GM23248 (cell line): ENCODE measurements around the gene LGI4. TPM values are rescaled to one million over a fixed set of nuclear protein-coding genes. Genes with fewer than 3 reads are reported as not detected.

Source experiments
- DNase-seq: peaks from one replicate; pipeline ENCODE4 v3.0.0-alpha.2; 2015
- H2AFZ ChIP-seq: fragments of 200-600 bp; sonication (generic); 2 replicates; pipeline ENCODE4 v1.6.1; 2016; ENCODE audit warnings: antibody characterized with exemption
- H3F3A ChIP-seq: fragments of 200-600 bp; sonication (generic); 2 replicates; pipeline ENCODE4 v1.6.1; 2016; ENCODE audit warnings: mild to moderate bottlenecking, antibody characterized with exemption, mixed run types; ENCODE audit not compliant: insufficient read depth
- H3K27ac ChIP-seq: fragments of 200-600 bp; sonication (generic); 2 replicates; pipeline ENCODE4 v1.5.1; 2016; ENCODE audit warnings: mild to moderate bottlenecking
- H3K27me3 ChIP-seq: fragments of 200-600 bp; sonication (generic); replicated peaks from 2 replicates; pipeline ENCODE4 v1.6.1; 2016; ENCODE audit warnings: mild to moderate bottlenecking; ENCODE audit not compliant: insufficient read depth
- H3K36me3 ChIP-seq: fragments of 200-600 bp; sonication (generic); 2 replicates; pipeline ENCODE4 v1.6.1; 2016; ENCODE audit warnings: low read depth, mild to moderate bottlenecking
- H3K4me1 ChIP-seq: fragments of 200-600 bp; sonication (generic); 2 replicates; pipeline ENCODE4 v1.6.1; 2016; ENCODE audit warnings: mild to moderate bottlenecking; ENCODE audit not compliant: insufficient read depth
- H3K4me2 ChIP-seq: fragments of 200-600 bp; sonication (generic); one replicate; pipeline ENCODE4 v1.6.1; 2016; ENCODE audit warnings: mild to moderate bottlenecking; ENCODE audit not compliant: unreplicated experiment
- H3K4me3 ChIP-seq: fragments of 200-600 bp; sonication (generic); 2 replicates; pipeline ENCODE4 v1.5.1; 2016; ENCODE audit warnings: mild to moderate bottlenecking
- H3K79me2 ChIP-seq: fragments of 200-600 bp; sonication (generic); 2 replicates; pipeline ENCODE4 v1.6.1; 2016; ENCODE audit warnings: mild to moderate bottlenecking; ENCODE audit not compliant: insufficient read depth
- H3K9ac ChIP-seq: fragments of 200-600 bp; sonication (generic); 2 replicates; pipeline ENCODE4 v1.6.1; 2016; ENCODE audit warnings: mild to moderate bottlenecking
- H3K9me2 ChIP-seq: fragments of 200-600 bp; sonication (generic); 2 replicates; pipeline ENCODE4 v1.6.1; 2016; ENCODE audit warnings: mixed run types, mild to moderate bottlenecking, moderate library complexity; ENCODE audit not compliant: insufficient read depth
- H3K9me3 ChIP-seq: fragments of 200-600 bp; sonication (generic); one replicate; pipeline ENCODE4 v1.6.1; 2017; ENCODE audit warnings: low read depth
- H4K20me1 ChIP-seq: fragments of 200-600 bp; sonication (generic); 2 replicates; pipeline ENCODE4 v1.6.0; 2016; ENCODE audit not compliant: insufficient read depth
- EZH2 ChIP-seq: fragments of 200-600 bp; sonication (generic); IDR thresholded peaks from 2 replicates; pipeline ENCODE4 v1.6.1; 2018; ENCODE audit warnings: antibody characterized with exemption, mild to moderate bottlenecking; ENCODE audit not compliant: insufficient read depth, poor library complexity, severe bottlenecking
- EZH2phosphoT487 ChIP-seq: fragments of 200-600 bp; sonication (generic); IDR thresholded peaks from 2 replicates; pipeline ENCODE4 v1.6.1; 2018; ENCODE audit warnings: antibody characterized with exemption, moderate library complexity, mild to moderate bottlenecking, low read depth; ENCODE audit not compliant: insufficient read depth
- WGBS, 2 experiments: methylation state at CpG; one replicate each; pipeline ENCODE4 v1.1.6; 2015 to 2017; ENCODE audit warnings: low lambda C conversion rate in 2 of 2, low coverage in 1 of 2; ENCODE audit errors: missing lambda C conversion rate in 2 of 2; 5-methylcytosine and 5-hydroxymethylcytosine counted together
- in situ Hi-C: fragments of 300-500 bp; cut with MboI; formaldehyde crosslinking; loops from 2 replicates; pipeline ENCODE4 v1.15.0; 2020
- polyA plus RNA-seq: library from polyadenylated mRNA; unstranded; fragments of >200 nt; fragmentation: Nextera tagmentation; extraction: Ambion mirVana; gene quantifications from 2 replicates; pipeline ENCODE4 v1.2.1, GENCODE V29; 2016
- total RNA-seq: library from RNA; depleted of rRNA; stranded (reverse); fragments of >200 nt; shearing (Covaris generic); gene quantifications from 2 replicates; pipeline ENCODE4 v1.2.3, GENCODE V29; 2014

LGI4 gene
- total and polyA plus RNA-seq, 2 experiments from 2014 or later = 0.06 to 0.86 TPM

DNA sequence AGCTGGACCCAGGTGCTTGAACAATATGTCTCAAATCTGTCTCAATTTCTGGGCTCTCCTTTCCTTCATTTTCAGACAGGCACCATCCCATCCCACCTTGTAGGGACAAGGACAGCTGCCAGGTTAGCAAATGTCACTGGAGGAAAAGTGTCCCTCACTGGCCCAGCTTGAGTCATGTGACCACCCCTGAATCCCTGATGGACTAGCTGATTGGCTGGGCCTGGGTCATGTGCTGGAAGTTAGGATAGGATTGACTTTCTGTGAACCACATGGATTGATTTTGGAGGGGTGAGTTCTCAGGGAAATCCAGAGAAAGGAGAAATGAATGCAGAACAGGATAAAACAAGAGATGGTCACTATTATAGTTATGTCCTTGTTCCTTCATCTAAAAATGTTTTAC is 47.5 kb downstream of the LGI4 start:
- no peak for DNase-seq
- TF ChIP-seq EZH2 = no peak
- TF ChIP-seq EZH2phosphoT487 = no peak
- Histone ChIP-seq H3K79me2 (no peaks in the 10 kb centered on the region), H3K4me2 (no peak overlapping the region), H3K4me1 (peaks cover 15% of the 10 kb centered on the region), H3F3A (peaks cover 8% of the 10 kb centered on the region), H2AFZ (no peak overlapping the region), H3K4me3 (no peak overlapping the region), H3K9ac (no peak overlapping the region), H3K27ac (no peak overlapping the region), H3K36me3 (no peaks in the 10 kb centered on the region), H4K20me1 (no peaks in the 10 kb centered on the region), H3K27me3 (no peaks in the 10 kb centered on the region), H3K9me2 (no peaks in the 10 kb centered on the region), H3K9me3 (no peaks in the 10 kb centered on the region)
- in situ Hi-C loops = no loop called here

DNA sequence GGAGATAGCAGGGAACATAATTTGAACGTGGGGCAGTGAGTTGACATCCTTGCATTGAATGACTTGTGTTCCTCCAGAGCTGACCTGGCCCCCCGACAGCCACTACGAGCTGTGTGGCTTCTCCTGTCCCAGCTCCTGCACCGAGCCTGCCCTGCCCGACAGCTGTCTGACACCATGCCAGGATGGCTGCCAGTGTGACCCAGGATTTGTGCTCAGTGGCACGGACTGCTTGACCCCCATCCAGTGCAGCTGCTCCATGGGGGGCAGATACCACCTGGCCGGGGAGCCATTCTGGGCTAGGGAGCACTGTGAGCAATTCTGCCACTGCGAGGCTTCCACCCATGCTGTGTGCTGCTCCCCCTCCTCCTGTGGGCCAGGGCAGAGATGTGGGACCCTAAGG is 48.4 kb downstream of the LGI4 start:
- DNase-seq = no peak
- Histone ChIP-seq H3K27ac (no peak overlapping the region), H3K4me2 (no peak overlapping the region), H3K27me3 (no peaks in the 10 kb centered on the region), H2AFZ (no peak overlapping the region), H4K20me1 (no peaks in the 10 kb centered on the region), H3F3A (peaks cover 8% of the 10 kb centered on the region), H3K9me3 (no peaks in the 10 kb centered on the region), H3K9ac (no peak overlapping the region), H3K4me1 (peaks cover 15% of the 10 kb centered on the region), H3K79me2 (no peaks in the 10 kb centered on the region), H3K36me3 (no peaks in the 10 kb centered on the region), H3K9me2 (no peaks in the 10 kb centered on the region), H3K4me3 (no peak overlapping the region)
- in situ Hi-C loops = no loop called here
- WGBS, 2 experiments = 83 to 84% methylated on average over 8 of the region's 8 CpGs
- TF ChIP-seq EZH2phosphoT487 = no peak
- no peak for TF ChIP-seq EZH2

DNA sequence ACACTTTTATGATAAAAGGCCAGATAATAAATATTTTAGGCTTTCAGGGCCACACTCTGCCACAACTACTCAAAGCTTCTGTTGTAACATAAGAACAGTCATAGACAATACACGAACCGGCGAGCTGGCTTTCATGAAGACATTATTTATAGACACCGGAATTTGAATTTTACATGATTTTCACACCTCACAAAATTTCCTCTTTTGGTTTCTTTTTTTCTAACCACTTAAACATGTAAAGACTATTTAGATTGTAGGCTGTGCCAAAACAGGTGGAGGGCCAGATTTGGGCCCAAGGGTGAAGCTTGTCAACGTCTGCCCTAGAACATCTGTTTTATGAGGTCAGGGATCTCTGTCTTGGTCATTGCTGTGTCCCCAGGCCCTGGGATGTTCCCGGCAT is 48.9 kb downstream of the LGI4 start:
- DNase-seq = no peak
- in situ Hi-C loops = no loop called here
- H3K4me1 ChIP-seq = peaks cover 15% of the 10 kb centered on the region
- no peak overlapping the region for H3K27ac ChIP-seq
- H3K79me2 ChIP-seq = no peaks in the 10 kb centered on the region
- H3K27me3 ChIP-seq = no peaks in the 10 kb centered on the region
- H3F3A ChIP-seq = peaks cover 8% of the 10 kb centered on the region
- H3K4me2 ChIP-seq = no peak overlapping the region
- H3K9ac ChIP-seq = no peak overlapping the region
- 66 to 67% methylated on average over 6 of the region's 6 CpGs for WGBS, 2 experiments
- H4K20me1 ChIP-seq = no peaks in the 10 kb centered on the region
- H2AFZ ChIP-seq = no peak overlapping the region
- no peak overlapping the region for H3K4me3 ChIP-seq
- H3K9me2 ChIP-seq = no peaks in the 10 kb centered on the region
- no peaks in the 10 kb centered on the region for H3K9me3 ChIP-seq
- no peaks in the 10 kb centered on the region for H3K36me3 ChIP-seq
- TF ChIP-seq EZH2phosphoT487 (no peak), EZH2 (no peak)

DNA sequence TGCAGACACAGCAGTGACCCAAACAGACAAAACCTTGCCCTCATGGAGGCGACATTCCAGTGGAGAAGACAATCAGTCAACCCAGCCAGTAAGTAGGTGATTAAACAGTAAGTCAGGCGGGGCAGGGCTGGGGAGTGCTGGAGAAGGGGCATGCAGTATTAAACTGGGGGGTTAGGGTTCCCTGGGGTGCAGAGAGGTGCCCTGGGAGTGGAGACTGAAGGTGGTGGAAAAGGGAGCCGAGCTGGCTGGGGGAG is 50.4 kb downstream of the LGI4 start:
- Histone ChIP-seq H3K36me3 (no peaks in the 10 kb centered on the region), H3K4me3 (no peak overlapping the region), H3K9me3 (no peaks in the 10 kb centered on the region), H3F3A (peaks cover 8% of the 10 kb centered on the region), H3K4me2 (no peak overlapping the region), H3K9ac (no peak overlapping the region), H3K27me3 (no peaks in the 10 kb centered on the region), H2AFZ (no peak overlapping the region), H3K9me2 (no peaks in the 10 kb centered on the region), H4K20me1 (no peaks in the 10 kb centered on the region), H3K79me2 (no peaks in the 10 kb centered on the region), H3K27ac (no peak overlapping the region), H3K4me1 (peaks cover 12% of the 10 kb centered on the region)
- no peak for DNase-seq
- in situ Hi-C loops = no loop called here
- TF ChIP-seq EZH2 = no peak
- WGBS, 2 experiments = 57 to 81% methylated on average over 3 of the region's 3 CpGs

DNA sequence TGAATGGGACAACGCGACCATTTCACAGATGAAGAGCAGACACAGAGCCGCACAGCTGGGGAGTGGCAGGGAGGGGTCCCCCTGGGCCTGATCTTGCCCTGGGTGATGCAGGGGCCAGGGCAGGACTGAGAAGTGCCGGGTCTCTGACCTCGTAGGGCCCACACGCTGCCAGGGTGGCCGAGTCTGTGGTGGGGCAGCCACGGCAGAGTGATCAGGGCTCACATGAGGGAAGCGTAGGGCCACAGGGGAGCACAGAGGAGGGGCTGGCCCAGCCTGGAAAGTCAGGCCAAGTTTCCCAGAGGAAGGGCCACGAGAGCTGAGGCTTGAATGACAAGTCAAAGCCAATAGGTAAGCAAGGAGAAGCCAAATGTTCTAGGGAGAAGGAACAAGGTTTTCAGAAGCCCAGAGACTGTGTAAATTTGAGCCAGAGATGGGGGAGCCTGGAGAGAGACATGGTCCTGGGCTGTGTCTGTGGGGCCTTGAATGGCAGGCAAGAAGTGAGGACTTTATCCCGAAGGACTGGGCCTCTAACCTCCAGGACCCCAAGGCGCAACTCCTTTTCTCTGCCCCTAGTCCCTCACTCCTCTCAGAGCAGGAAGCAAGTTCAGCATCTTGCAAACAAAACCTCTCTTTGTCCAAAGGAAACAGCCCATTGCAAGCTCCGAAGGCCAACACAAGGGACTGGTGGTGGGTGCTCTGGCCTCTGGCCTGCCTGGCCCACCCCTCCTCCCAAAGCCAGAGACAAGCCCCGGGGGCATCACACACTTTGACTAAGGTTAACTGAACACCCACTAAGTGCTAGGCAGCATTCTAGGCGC is 51.0 kb downstream of the LGI4 start:
- no peaks in the 10 kb centered on the region for H3K27me3 ChIP-seq
- no peak for TF ChIP-seq EZH2
- no peak for TF ChIP-seq EZH2phosphoT487
- 71 to 75% methylated on average over 15 of the region's 15 CpGs for WGBS, 2 experiments
- H3F3A ChIP-seq = peaks cover 3% of the 10 kb centered on the region
- H3K4me2 ChIP-seq = no peak overlapping the region
- H3K4me1 ChIP-seq = peaks cover 7% of the 10 kb centered on the region
- no peak overlapping the region for H3K9ac ChIP-seq
- H4K20me1 ChIP-seq = no peaks in the 10 kb centered on the region
- in situ Hi-C loops = no loop called here
- H2AFZ ChIP-seq = no peak overlapping the region
- H3K9me3 ChIP-seq = no peaks in the 10 kb centered on the region
- no peak overlapping the region for H3K27ac ChIP-seq
- DNase-seq = no peak
- no peaks in the 10 kb centered on the region for H3K36me3 ChIP-seq
- H3K4me3 ChIP-seq = no peak overlapping the region
- no peaks in the 10 kb centered on the region for H3K9me2 ChIP-seq
- H3K79me2 ChIP-seq = no peaks in the 10 kb centered on the region
